ENCODE data around the gene PUSL1. TPM values are rescaled to one million over a fixed set of nuclear protein-coding genes. Genes with fewer than 3 reads are reported as not detected.

PUSL1 gene
- total and polyA plus RNA-seq, 2 of the 13 experiments (the other 11 are each of a cell fraction or from before 2014, with no cell fraction given): 8.3 to 22.2 TPM

DNA sequence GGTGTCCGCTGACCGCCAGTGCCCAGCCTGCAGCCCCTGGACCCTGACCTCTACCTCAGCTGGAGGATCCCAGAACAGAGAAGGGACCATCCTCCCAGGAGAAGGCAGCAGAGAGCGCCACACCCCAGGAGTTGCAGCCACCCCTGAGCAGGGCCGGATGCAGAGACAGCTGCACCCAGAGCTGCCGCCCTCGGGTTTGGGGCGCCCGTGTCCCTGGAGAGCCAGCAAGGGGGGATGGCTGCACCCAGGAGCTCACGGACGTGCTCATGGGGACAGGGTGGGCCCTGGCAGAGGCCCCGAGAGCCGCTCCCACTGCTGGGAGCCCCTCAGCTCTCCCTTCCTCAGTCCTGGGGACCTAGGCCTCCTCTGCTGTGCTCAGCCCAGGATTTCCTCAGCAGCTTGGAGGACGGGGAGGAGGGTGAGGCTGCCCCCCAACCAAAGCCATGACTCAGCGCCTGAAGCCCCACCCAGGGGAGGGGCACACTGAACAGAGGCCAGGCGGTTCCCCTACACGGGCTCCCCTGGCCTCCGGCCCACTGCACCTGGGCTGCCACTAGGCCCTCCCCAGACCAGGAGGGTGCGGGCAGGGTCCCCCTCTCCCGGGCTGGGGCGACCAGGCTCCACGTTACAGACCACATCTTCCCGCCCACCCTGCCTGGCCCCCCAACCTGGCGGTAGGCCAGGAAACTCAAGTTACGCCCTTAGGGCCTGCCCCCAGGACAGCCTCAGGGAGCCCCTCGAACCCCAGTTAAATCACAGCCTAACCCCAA is 2.9 kb upstream of the PUSL1 start (continued):
- TF ChIP-seq, protein P1, sequence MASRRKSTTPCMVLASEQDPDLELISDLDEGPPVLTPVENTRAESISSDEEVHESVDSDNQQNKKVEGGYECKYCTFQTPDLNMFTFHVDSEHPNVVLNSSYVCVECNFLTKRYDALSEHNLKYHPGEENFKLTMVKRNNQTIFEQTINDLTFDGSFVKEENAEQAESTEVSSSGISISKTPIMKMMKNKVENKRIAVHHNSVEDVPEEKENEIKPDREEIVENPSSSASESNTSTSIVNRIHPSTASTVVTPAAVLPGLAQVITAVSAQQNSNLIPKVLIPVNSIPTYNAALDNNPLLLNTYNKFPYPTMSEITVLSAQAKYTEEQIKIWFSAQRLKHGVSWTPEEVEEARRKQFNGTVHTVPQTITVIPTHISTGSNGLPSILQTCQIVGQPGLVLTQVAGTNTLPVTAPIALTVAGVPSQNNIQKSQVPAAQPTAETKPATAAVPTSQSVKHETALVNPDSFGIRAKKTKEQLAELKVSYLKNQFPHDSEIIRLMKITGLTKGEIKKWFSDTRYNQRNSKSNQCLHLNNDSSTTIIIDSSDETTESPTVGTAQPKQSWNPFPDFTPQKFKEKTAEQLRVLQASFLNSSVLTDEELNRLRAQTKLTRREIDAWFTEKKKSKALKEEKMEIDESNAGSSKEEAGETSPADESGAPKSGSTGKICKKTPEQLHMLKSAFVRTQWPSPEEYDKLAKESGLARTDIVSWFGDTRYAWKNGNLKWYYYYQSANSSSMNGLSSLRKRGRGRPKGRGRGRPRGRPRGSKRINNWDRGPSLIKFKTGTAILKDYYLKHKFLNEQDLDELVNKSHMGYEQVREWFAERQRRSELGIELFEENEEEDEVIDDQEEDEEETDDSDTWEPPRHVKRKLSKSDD (CRISPR knock-in tag; IDR thresholded peaks at IDR 0.05; ENCODE audit: low read depth): 0 out of 2 replicates have a peak, but pooled peaks have one; percentile 36
- TF ChIP-seq DRAP1 (CRISPR knock-in tag; IDR thresholded peaks at IDR 0.05): peak; percentile 13; the same call in 1 of the 2 replicates
- no peak for TF ChIP-seq ARNTL (CRISPR knock-in tag; IDR thresholded peaks at IDR 0.05)
- no peak for TF ChIP-seq KAT2B (IDR thresholded peaks at IDR 0.05; ENCODE audit: borderline replicate concordance, low read depth, low read length)
- TF ChIP-seq ZNF136 (CRISPR knock-in tag; IDR thresholded peaks at IDR 0.05; ENCODE audit: low read depth): no peak
- no peak for TF ChIP-seq GZF1 (CRISPR knock-in tag; IDR thresholded peaks at IDR 0.05)
- TF ChIP-seq RBFOX2 (IDR thresholded peaks at IDR 0.05; ENCODE audit: low read depth, low read length): peak; percentile 50
- TF ChIP-seq ZNF597 (CRISPR knock-in tag; IDR thresholded peaks at IDR 0.05): no peak
- no peak for TF ChIP-seq CHCHD3 (CRISPR knock-in tag; IDR thresholded peaks at IDR 0.05)
- no peak for TF ChIP-seq HNF1A (IDR thresholded peaks at IDR 0.05; ENCODE audit: low read depth)
- TF ChIP-seq HNF1A (CRISPR knock-in tag; IDR thresholded peaks at IDR 0.05; ENCODE audit: borderline replicate concordance): peak; percentile 28; the same call in 1 of the 2 replicates
- no peak for TF ChIP-seq YEATS2 (CRISPR knock-in tag; IDR thresholded peaks at IDR 0.05; ENCODE audit: borderline replicate concordance)
- no peak for TF ChIP-seq FIP1L1 (IDR thresholded peaks at IDR 0.05; ENCODE audit: borderline replicate concordance, insufficient read depth, low read depth, low read length)
- peak; percentile 48; the same call in 1 of the 2 replicates for TF ChIP-seq TBX2 (CRISPR knock-in tag; IDR thresholded peaks at IDR 0.05; ENCODE audit: borderline replicate concordance)
- 0 out of 2 replicates have a peak, but pooled peaks have one; percentile 42 for TF ChIP-seq TBP (CRISPR knock-in tag; IDR thresholded peaks at IDR 0.05)
- 0 out of 2 replicates have a peak, but pooled peaks have one; percentile 30 for TF ChIP-seq CCDC6 (CRISPR knock-in tag; IDR thresholded peaks at IDR 0.05)
- no peak for TF ChIP-seq ZNF484 (CRISPR knock-in tag; IDR thresholded peaks at IDR 0.05; ENCODE audit: borderline replicate concordance, low read depth)
- TF ChIP-seq MYC (CRISPR knock-in tag; IDR thresholded peaks at IDR 0.05; ENCODE audit: borderline replicate concordance): peak; percentile 20
- no peak; the same call in 1 of the 2 replicates for TF ChIP-seq ZNF30 (CRISPR knock-in tag; IDR thresholded peaks at IDR 0.05)

All from HepG2 (cell line).